Measurements from ENCODE around the gene SEMA7A. TPM values are rescaled to one million over a fixed set of nuclear protein-coding genes. Genes with fewer than 3 reads are reported as not detected.

The SEMA7A gene
- total RNA-seq, 1 donor from 2014 or later, result 0.51 TPM

GRCh38 chr15:74386496-74387140, 47.1 kb downstream of the SEMA7A start:
- no peaks in the 10 kb centered on the region for H3K36me3 Mint-ChIP-seq (ENCODE audit: unreplicated experiment)
- H3K4me3 Mint-ChIP-seq (ENCODE audit: unreplicated experiment), result no peak overlapping the region
- TF ChIP-seq, protein P1, sequence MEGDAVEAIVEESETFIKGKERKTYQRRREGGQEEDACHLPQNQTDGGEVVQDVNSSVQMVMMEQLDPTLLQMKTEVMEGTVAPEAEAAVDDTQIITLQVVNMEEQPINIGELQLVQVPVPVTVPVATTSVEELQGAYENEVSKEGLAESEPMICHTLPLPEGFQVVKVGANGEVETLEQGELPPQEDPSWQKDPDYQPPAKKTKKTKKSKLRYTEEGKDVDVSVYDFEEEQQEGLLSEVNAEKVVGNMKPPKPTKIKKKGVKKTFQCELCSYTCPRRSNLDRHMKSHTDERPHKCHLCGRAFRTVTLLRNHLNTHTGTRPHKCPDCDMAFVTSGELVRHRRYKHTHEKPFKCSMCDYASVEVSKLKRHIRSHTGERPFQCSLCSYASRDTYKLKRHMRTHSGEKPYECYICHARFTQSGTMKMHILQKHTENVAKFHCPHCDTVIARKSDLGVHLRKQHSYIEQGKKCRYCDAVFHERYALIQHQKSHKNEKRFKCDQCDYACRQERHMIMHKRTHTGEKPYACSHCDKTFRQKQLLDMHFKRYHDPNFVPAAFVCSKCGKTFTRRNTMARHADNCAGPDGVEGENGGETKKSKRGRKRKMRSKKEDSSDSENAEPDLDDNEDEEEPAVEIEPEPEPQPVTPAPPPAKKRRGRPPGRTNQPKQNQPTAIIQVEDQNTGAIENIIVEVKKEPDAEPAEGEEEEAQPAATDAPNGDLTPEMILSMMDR (IDR thresholded peaks at IDR 0.05), result no peak
- no peaks in the 10 kb centered on the region for H3K27me3 Mint-ChIP-seq (ENCODE audit: unreplicated experiment)
- H3K27ac Mint-ChIP-seq (ENCODE audit: unreplicated experiment), result no peak overlapping the region
- peaks cover 7% of the 10 kb centered on the region for H3K4me1 Mint-ChIP-seq (ENCODE audit: unreplicated experiment)
- DNase-seq (ENCODE audit: extremely low spot score, unreplicated experiment), result no peak
- H3K9me3 Mint-ChIP-seq (ENCODE audit: unreplicated experiment), result no peaks in the 10 kb centered on the region

GRCh38 chr15:74385733-74386132, 48.0 kb downstream of the SEMA7A start:
- no peak overlapping the region for H3K4me3 Mint-ChIP-seq (ENCODE audit: unreplicated experiment)
- TF ChIP-seq, protein P1 (IDR thresholded peaks at IDR 0.05), result no peak
- peaks cover 7% of the 10 kb centered on the region for H3K4me1 Mint-ChIP-seq (ENCODE audit: unreplicated experiment)
- H3K27ac Mint-ChIP-seq (ENCODE audit: unreplicated experiment), result no peak overlapping the region
- no peaks in the 10 kb centered on the region for H3K9me3 Mint-ChIP-seq (ENCODE audit: unreplicated experiment)
- DNase-seq (ENCODE audit: extremely low spot score, unreplicated experiment), result no peak
- no peaks in the 10 kb centered on the region for H3K27me3 Mint-ChIP-seq (ENCODE audit: unreplicated experiment)
- H3K36me3 Mint-ChIP-seq (ENCODE audit: unreplicated experiment), result no peaks in the 10 kb centered on the region

DNA sequence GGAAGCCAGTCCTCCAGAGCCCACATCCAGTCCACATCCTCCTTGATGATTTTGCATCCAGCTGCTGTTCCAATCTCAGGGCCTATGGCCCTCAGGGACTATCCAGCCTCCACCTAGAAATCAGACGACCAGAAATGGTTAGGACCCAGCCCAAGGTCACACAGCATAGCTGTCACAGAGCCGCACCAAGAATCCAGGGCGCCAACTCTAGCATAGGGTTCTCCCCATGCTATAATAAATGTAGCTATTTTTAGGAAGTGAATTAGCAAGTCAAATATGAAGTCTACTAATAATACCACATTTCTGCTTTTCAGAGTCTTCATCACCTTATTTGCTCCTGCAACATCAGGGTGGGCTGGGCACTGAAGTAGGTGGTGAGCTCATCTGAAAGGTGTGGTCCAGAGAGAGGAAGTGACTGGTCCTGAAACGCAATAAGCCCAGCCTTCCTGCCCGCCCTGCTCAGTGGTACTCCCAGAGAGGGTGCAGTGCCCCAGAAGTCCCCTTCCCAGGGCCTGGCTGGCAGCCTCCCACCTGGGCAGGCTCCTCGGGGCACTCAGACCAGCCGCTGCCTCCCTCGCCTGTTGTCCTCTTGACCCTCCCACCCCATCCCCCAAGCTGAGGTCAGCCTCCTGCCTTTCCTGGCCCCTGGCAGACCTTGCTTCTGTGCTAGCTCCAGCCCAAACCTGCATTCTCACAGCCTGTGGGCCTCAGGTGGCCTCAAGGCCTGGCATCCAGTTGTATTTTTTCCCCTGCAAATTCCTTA, 48.7 kb downstream of the SEMA7A start:
- H3K27me3 Mint-ChIP-seq (ENCODE audit: unreplicated experiment), result no peaks in the 10 kb centered on the region
- no peaks in the 10 kb centered on the region for H3K36me3 Mint-ChIP-seq (ENCODE audit: unreplicated experiment)
- H3K9me3 Mint-ChIP-seq (ENCODE audit: unreplicated experiment), result no peaks in the 10 kb centered on the region
- H3K4me1 Mint-ChIP-seq (ENCODE audit: unreplicated experiment), result peaks cover 7% of the 10 kb centered on the region
- DNase-seq (ENCODE audit: extremely low spot score, unreplicated experiment), result no peak
- no peak overlapping the region for H3K4me3 Mint-ChIP-seq (ENCODE audit: unreplicated experiment)
- TF ChIP-seq, protein P1 (IDR thresholded peaks at IDR 0.05), result no peak
- no peak overlapping the region for H3K27ac Mint-ChIP-seq (ENCODE audit: unreplicated experiment)

DNA sequence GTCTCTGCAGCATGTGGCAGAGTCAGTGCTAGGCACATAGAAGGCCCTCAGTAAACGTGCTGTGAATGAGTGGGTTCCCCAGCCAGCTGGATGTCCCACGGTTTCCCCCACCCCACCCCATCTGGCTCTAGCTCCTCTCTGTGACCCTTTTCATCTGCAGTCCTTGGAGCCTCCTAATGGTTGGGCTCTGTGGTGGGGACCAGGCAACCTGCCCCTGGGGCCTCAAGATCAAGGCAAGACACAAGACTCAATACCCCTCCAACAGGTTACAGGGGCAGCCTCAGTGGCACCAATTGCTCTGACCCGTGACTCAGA, 49.2 kb downstream of the SEMA7A start:
- no peak for DNase-seq (ENCODE audit: extremely low spot score, unreplicated experiment)
- no peaks in the 10 kb centered on the region for H3K9me3 Mint-ChIP-seq (ENCODE audit: unreplicated experiment)
- no peak overlapping the region for H3K27ac Mint-ChIP-seq (ENCODE audit: unreplicated experiment)
- no peaks in the 10 kb centered on the region for H3K36me3 Mint-ChIP-seq (ENCODE audit: unreplicated experiment)
- peaks cover 7% of the 10 kb centered on the region for H3K4me1 Mint-ChIP-seq (ENCODE audit: unreplicated experiment)
- TF ChIP-seq, protein P1 (IDR thresholded peaks at IDR 0.05), result no peak
- H3K4me3 Mint-ChIP-seq (ENCODE audit: unreplicated experiment), result no peak overlapping the region
- no peaks in the 10 kb centered on the region for H3K27me3 Mint-ChIP-seq (ENCODE audit: unreplicated experiment)

GRCh38 chr15:74383695-74384565, 49.8 kb downstream of the SEMA7A start:
- Mint-ChIP-seq H3K4me1 (ENCODE audit: unreplicated experiment) (peaks cover 3% of the 10 kb centered on the region), H3K9me3 (ENCODE audit: unreplicated experiment) (no peaks in the 10 kb centered on the region), H3K4me3 (ENCODE audit: unreplicated experiment) (no peak overlapping the region), H3K27ac (ENCODE audit: unreplicated experiment) (no peak overlapping the region), H3K36me3 (ENCODE audit: unreplicated experiment) (no peaks in the 10 kb centered on the region), H3K27me3 (ENCODE audit: unreplicated experiment) (no peaks in the 10 kb centered on the region)
- TF ChIP-seq, protein P1 (IDR thresholded peaks at IDR 0.05), result no peak
- DNase-seq (ENCODE audit: extremely low spot score, unreplicated experiment), result no peak

Data from osteocyte (in vitro differentiated cells).